K562 (cell line): ENCODE results near the gene EIF4E3. TPM values are rescaled to one million over a fixed set of nuclear protein-coding genes. Genes with fewer than 3 reads are reported as not detected.

Experiments used
- FOXA1 ChIP-seq: fragments of 450-650 bp; IDR thresholded peaks from 2 replicates; pipeline ENCODE4 v1.6.1; 2016; ENCODE audit warnings: mild to moderate bottlenecking, borderline replicate concordance
- PML ChIP-seq: IDR thresholded peaks from 2 replicates; pipeline ENCODE4 v1.6.1; 2012; ENCODE audit warnings: low read length, inconsistent platforms
- SREBF2 ChIP-seq: sonication (generic); formaldehyde crosslinking; IDR thresholded peaks from 2 replicates; pipeline ENCODE4 v1.4.0; 2020; ENCODE audit warnings: mild to moderate bottlenecking, missing genetic modification reagents
- SRSF1 ChIP-seq: fragments of 200-400 bp; formaldehyde crosslinking; IDR thresholded peaks from 2 replicates; pipeline ENCODE4 v1.6.1; 2017; ENCODE audit warnings: mild to moderate bottlenecking, low read depth, low read length, moderate library complexity
- polyA plus RNA-seq, 8 experiments: library from polyadenylated mRNA; depleted of rRNA in 4 of 8; stranded (reverse) in 5 of 8; unstranded in 3 of 8; fragments of >200 nt; fragmentation: Nextera tagmentation in 2 of 8; fragmentation: Illumina TruSeq in 1 of 8; extraction: Ambion mirVana in 2 of 8; extraction: Trizol in 1 of 8; gene quantifications; 2 replicates each; pipeline versions ENCODE4 v1.2.1 to v1.2.3, GENCODE V29; 2011 to 2014; ENCODE audit warnings: inconsistent platforms in 1 of 8, missing spikeins in 1 of 8
- total RNA-seq, 7 experiments: library from RNA; depleted of rRNA in 6 of 7; stranded (reverse); fragments of >200 nt in 6 of 7; fragmentation: Illumina TruSeq in 2 of 7; extraction: Trizol in 2 of 7; gene quantifications; 2 replicates each; pipeline versions ENCODE4 v1.2.1 to v1.2.3, GENCODE V29; 2011 to 2021; ENCODE audit warnings: low replicate concordance in 1 of 7
- TF ChIP-seq, protein P1 (sequence below), 2 experiments: fragments of 450-650 bp in 1 of 2; sonication (generic) in 1 of 2; formaldehyde crosslinking in 1 of 2; IDR thresholded peaks; 2 replicates each; pipeline versions ENCODE4 v1.7.1 to v1.9.0; 2016 to 2022; ENCODE audit warnings: inconsistent platforms in 1 of 2, mild to moderate bottlenecking in 1 of 2, missing genetic modification reagents in 1 of 2

Gene EIF4E3
- total and polyA plus RNA-seq, 9 of the 15 experiments (the other 6 are each of a cell fraction or from before 2014, with no cell fraction given) = 0.18 to 2.5 (median 1.1) TPM

DNA sequence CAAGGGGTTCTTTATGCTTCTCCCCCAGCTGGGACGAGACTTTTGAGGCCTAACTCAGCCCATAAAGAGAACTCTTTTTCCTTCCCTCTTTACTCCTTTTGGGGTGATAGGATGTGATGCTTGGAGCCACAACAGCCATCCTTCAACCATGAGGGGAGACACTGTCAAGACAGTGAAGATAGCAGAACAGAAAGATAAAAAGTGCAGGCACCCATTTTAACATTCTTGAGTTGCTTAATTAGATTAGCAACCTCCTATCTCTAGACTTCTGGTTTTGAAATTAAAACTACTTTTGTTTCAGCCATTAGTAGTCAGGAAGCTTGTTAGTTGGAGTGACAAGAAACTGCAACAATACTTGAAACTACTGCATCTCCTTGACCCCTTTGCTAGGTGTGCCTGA, 34.9 kb upstream of the EIF4E3 start (continued):
- TF ChIP-seq, protein P1, sequence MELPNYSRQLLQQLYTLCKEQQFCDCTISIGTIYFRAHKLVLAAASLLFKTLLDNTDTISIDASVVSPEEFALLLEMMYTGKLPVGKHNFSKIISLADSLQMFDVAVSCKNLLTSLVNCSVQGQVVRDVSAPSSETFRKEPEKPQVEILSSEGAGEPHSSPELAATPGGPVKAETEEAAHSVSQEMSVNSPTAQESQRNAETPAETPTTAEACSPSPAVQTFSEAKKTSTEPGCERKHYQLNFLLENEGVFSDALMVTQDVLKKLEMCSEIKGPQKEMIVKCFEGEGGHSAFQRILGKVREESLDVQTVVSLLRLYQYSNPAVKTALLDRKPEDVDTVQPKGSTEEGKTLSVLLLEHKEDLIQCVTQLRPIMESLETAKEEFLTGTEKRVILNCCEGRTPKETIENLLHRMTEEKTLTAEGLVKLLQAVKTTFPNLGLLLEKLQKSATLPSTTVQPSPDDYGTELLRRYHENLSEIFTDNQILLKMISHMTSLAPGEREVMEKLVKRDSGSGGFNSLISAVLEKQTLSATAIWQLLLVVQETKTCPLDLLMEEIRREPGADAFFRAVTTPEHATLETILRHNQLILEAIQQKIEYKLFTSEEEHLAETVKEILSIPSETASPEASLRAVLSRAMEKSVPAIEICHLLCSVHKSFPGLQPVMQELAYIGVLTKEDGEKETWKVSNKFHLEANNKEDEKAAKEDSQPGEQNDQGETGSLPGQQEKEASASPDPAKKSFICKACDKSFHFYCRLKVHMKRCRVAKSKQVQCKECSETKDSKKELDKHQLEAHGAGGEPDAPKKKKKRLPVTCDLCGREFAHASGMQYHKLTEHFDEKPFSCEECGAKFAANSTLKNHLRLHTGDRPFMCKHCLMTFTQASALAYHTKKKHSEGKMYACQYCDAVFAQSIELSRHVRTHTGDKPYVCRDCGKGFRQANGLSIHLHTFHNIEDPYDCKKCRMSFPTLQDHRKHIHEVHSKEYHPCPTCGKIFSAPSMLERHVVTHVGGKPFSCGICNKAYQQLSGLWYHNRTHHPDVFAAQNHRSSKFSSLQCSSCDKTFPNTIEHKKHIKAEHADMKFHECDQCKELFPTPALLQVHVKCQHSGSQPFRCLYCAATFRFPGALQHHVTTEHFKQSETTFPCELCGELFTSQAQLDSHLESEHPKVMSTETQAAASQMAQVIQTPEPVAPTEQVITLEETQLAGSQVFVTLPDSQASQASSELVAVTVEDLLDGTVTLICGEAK (IDR thresholded peaks at IDR 0.05) = no peak
- TF ChIP-seq, protein P1 (CRISPR knock-in tag; IDR thresholded peaks at IDR 0.05) = no peak
- TF ChIP-seq PML (no peak), FOXA1 (no peak), SREBF2 (CRISPR knock-in tag) (no peak), SRSF1 (no peak)
